ENCODE measurements around the gene EIF2B2. TPM values are rescaled to one million over a fixed set of nuclear protein-coding genes. Genes with fewer than 3 reads are reported as not detected.

The EIF2B2 gene
- total RNA-seq, 4 donors from 2014 or later, result 28.1 to 56.2 (median 36.6) TPM

- no peak for ATAC-seq
- no peak overlapping the region for H3K27ac ChIP-seq
- 60% methylated on average over 1 of the region's 5 CpGs; no CpG with 5 or more reads in 1 of the 2 donors for WGBS, 2 donors (ENCODE audit: low coverage in 1 of 2)
- H3K9me3 ChIP-seq, result no peaks in the 10 kb centered on the region
- TF ChIP-seq POLR2A (IDR thresholded peaks at IDR 0.05), result no peak
- TF ChIP-seq POLR2AphosphoS5 (IDR thresholded peaks at IDR 0.05), result no peak
- TF ChIP-seq EP300 (IDR thresholded peaks at IDR 0.05), result no peak
- no peak for TF ChIP-seq CTCF (IDR thresholded peaks at IDR 0.05)
- peaks cover 0 to 43% (median 6%) of the 10 kb centered on the region in 3 donors for H3K4me1 ChIP-seq
- no peaks in the 10 kb centered on the region for H3K27me3 ChIP-seq
- no peaks in the 10 kb centered on the region for H3K36me3 ChIP-seq
- H3K4me3 ChIP-seq, result no peak overlapping the region
Observed at GRCh38 chr14:74981833-74982232, 20.9 kb upstream of the EIF2B2 start.

GRCh38 chr14:74982661-74983060, 20.1 kb upstream of the EIF2B2 start:
- TF ChIP-seq POLR2AphosphoS5 (IDR thresholded peaks at IDR 0.05) (no peak), EP300 (IDR thresholded peaks at IDR 0.05) (no peak), POLR2A (IDR thresholded peaks at IDR 0.05) (no peak), CTCF (IDR thresholded peaks at IDR 0.05) (no peak)
- Histone ChIP-seq H3K4me3 (no peak overlapping the region), H3K9me3 (no peaks in the 10 kb centered on the region), H3K4me1 (peaks cover 0 to 38% (median 6%) of the 10 kb centered on the region in 3 donors), H3K27ac (no peak overlapping the region), H3K36me3 (no peaks in the 10 kb centered on the region), H3K27me3 (no peaks in the 10 kb centered on the region)
- no peak for ATAC-seq
- WGBS, 2 donors (ENCODE audit: low coverage in 1 of 2), result 81 to 90% methylated on average over 3 to 4 of the region's 4 CpGs

GRCh38 chr14:74983343-74983742, 19.4 kb upstream of the EIF2B2 start:
- H3K36me3 ChIP-seq, result no peaks in the 10 kb centered on the region
- ATAC-seq, result no peak
- H3K27me3 ChIP-seq, result no peaks in the 10 kb centered on the region
- no peak overlapping the region for H3K27ac ChIP-seq
- peaks cover 0 to 31% (median 6%) of the 10 kb centered on the region in 3 donors for H3K4me1 ChIP-seq
- no peak overlapping the region for H3K4me3 ChIP-seq
- no peaks in the 10 kb centered on the region for H3K9me3 ChIP-seq
- TF ChIP-seq POLR2A (IDR thresholded peaks at IDR 0.05), result no peak
- no peak for TF ChIP-seq POLR2AphosphoS5 (IDR thresholded peaks at IDR 0.05)
- no peak for TF ChIP-seq CTCF (IDR thresholded peaks at IDR 0.05)
- no peak for TF ChIP-seq EP300 (IDR thresholded peaks at IDR 0.05)
- WGBS, 2 donors (ENCODE audit: low coverage in 1 of 2), result 82 to 100% methylated on average over 1 of the region's 1 CpG

GRCh38 chr14:74984236-74985027, 18.3 kb upstream of the EIF2B2 start:
- no peak for ATAC-seq
- TF ChIP-seq CTCF (IDR thresholded peaks at IDR 0.05) (no peak), POLR2AphosphoS5 (IDR thresholded peaks at IDR 0.05) (no peak), EP300 (IDR thresholded peaks at IDR 0.05) (no peak), POLR2A (IDR thresholded peaks at IDR 0.05) (no peak)
- Histone ChIP-seq H3K4me3 (no peak overlapping the region), H3K4me1 (peaks cover 0 to 22% (median 6%) of the 10 kb centered on the region in 3 donors), H3K9me3 (no peaks in the 10 kb centered on the region), H3K27ac (peak overlapping the region in 1 of 4 donors; percentile 0), H3K27me3 (no peaks in the 10 kb centered on the region), H3K36me3 (no peaks in the 10 kb centered on the region)
- WGBS, 2 donors (ENCODE audit: low coverage in 1 of 2), result 56% methylated on average over 6 of the region's 16 CpGs; no CpG with 5 or more reads in 1 of the 2 donors

- no peak for ATAC-seq
- 42% methylated on average over 4 of the region's 10 CpGs; no CpG with 5 or more reads in 1 of the 2 donors for WGBS, 2 donors (ENCODE audit: low coverage in 1 of 2)
- Histone ChIP-seq H3K36me3 (no peaks in the 10 kb centered on the region), H3K4me1 (peaks cover 0 to 17% (median 6%) of the 10 kb centered on the region in 3 donors), H3K9me3 (no peaks in the 10 kb centered on the region), H3K27me3 (no peaks in the 10 kb centered on the region), H3K4me3 (no peak overlapping the region), H3K27ac (peak overlapping the region in 1 of 4 donors; percentile 0)
- TF ChIP-seq EP300 (IDR thresholded peaks at IDR 0.05) (no peak), POLR2AphosphoS5 (IDR thresholded peaks at IDR 0.05) (no peak), CTCF (IDR thresholded peaks at IDR 0.05) (no peak)
Observed at GRCh38 chr14:74985028-74985310, 17.8 kb upstream of the EIF2B2 start.

Measured in gastroesophageal sphincter (tissue), 4 donors.